PFSK-1 (cell line): ENCODE measurements around the gene RPS23.

Experiments used
- FOXP2 ChIP-seq: optimal IDR thresholded peaks from 2 replicates; pipeline ENCODE3; 2011; ENCODE audit warnings: borderline replicate concordance, control low read depth, inconsistent platforms; ENCODE audit not compliant: insufficient read depth; ENCODE audit errors: extremely low read length, extremely low read depth
- POLR2AphosphoS5 ChIP-seq: IDR thresholded peaks from 2 replicates; pipeline ENCODE4 v1.6.1; 2012; ENCODE audit warnings: low read depth, mild to moderate bottlenecking, control low read depth, low read length, moderate library complexity
- REST ChIP-seq, 2 experiments: IDR thresholded peaks; 2 replicates each; pipeline versions ENCODE4 v1.6.1 to v1.8.0; 2011 to 2012; ENCODE audit warnings: low read depth in 2 of 2, low read length in 2 of 2, control low read depth in 1 of 2, inconsistent platforms in 1 of 2, mild to moderate bottlenecking in 1 of 2, moderate library complexity in 1 of 2; ENCODE audit not compliant: insufficient read depth in 1 of 2
- SIN3A ChIP-seq: IDR thresholded peaks from 2 replicates; pipeline ENCODE4 v1.6.1; 2012; ENCODE audit warnings: mild to moderate bottlenecking, low read length, moderate library complexity, borderline replicate concordance; ENCODE audit not compliant: insufficient read depth
- TAF1 ChIP-seq: IDR thresholded peaks from 2 replicates; pipeline ENCODE4 v1.6.1; 2012; ENCODE audit warnings: low read length, control low read depth, borderline replicate concordance; ENCODE audit not compliant: insufficient read depth

- no peak for TF ChIP-seq REST (IDR thresholded peaks at IDR 0.05; ENCODE audit: insufficient read depth in 1 of 2, low read depth in 2 of 2, low read length in 2 of 2)
- TF ChIP-seq POLR2AphosphoS5 = no peak
- TF ChIP-seq SIN3A = no peak
- TF ChIP-seq FOXP2 = no peak
- TF ChIP-seq TAF1 = no peak
These were observed 9.5 kb upstream of the RPS23 start for GRCh38 chr5:82287625-82288024.
